Ramos (cell line): ENCODE results near the gene OPA1.

Source experiments
- in situ Hi-C: fragments of 300-500 bp; cut with MboI; formaldehyde crosslinking; loops from one replicate; pipeline ENCODE4 v1.14.3; 2022; ENCODE audit warnings: low sequenced_read_pairs; ENCODE audit not compliant: unreplicated experiment

Gene OPA1

GRCh38 chr3:193729601-193730000 lies 136.6 kb downstream of the OPA1 start:
- in situ Hi-C loops = no loop called here

GRCh38 chr3:193730511-193730910 lies 137.5 kb downstream of the OPA1 start:
- in situ Hi-C loops = no loop called here

- in situ Hi-C loops = no loop called here
Observed at GRCh38 chr3:193730976-193731375, 138.0 kb downstream of the OPA1 start.

GRCh38 chr3:193731656-193732055 lies 138.6 kb downstream of the OPA1 start:
- in situ Hi-C loops = no loop called here

GRCh38 chr3:193732391-193732790 lies 139.4 kb downstream of the OPA1 start:
- in situ Hi-C loops = no loop called here

GRCh38 chr3:193732827-193733226 lies 139.8 kb downstream of the OPA1 start:
- in situ Hi-C loops = no loop called here

- in situ Hi-C loops = no loop called here
Observed at GRCh38 chr3:193734737-193735366, 141.8 kb downstream of the OPA1 start.

- in situ Hi-C loops = no loop called here
Observed at GRCh38 chr3:193735850-193736249, 142.8 kb downstream of the OPA1 start.

- in situ Hi-C loops = no loop called here
Observed at GRCh38 chr3:193736616-193737015, 143.6 kb downstream of the OPA1 start.

GRCh38 chr3:193737191-193737751 lies 144.3 kb downstream of the OPA1 start:
- in situ Hi-C loops = no loop called here

GRCh38 chr3:193742628-193743027 lies 149.6 kb downstream of the OPA1 start:
- in situ Hi-C loops = no loop called here

GRCh38 chr3:193743702-193744047 lies 150.7 kb downstream of the OPA1 start:
- in situ Hi-C loops = no loop called here

GRCh38 chr3:193744048-193744821 lies 151.2 kb downstream of the OPA1 start:
- in situ Hi-C loops = no loop called here

- in situ Hi-C loops = no loop called here
Observed at GRCh38 chr3:193744822-193745684, 152.0 kb downstream of the OPA1 start.

GRCh38 chr3:193746832-193747231 lies 153.8 kb downstream of the OPA1 start:
- in situ Hi-C loops = no loop called here
